HCT116 (cell line): ENCODE data around the gene MRLN. TPM values are rescaled to one million over a fixed set of nuclear protein-coding genes. Genes with fewer than 3 reads are reported as not detected.

Experiments
- ATAC-seq: fragments of 200-7000 bp; cut with Tn5 transposase; 2 replicates; pipeline ENCODE4 v1.9.1; 2020; ENCODE audit warnings: mild to moderate bottlenecking, moderate library complexity
- BruUV-seq: library from RNA; stranded (reverse); fragments of 400-500 nt; replicated peaks from 2 replicates; lab custom pipeline; 2021; lab: Mats Ljungman, UMichigan
- CTCF ChIA-PET: fragments of 300-600 bp; sonication (Branson Sonifier 250); formaldehyde crosslinking; loops from one replicate; lab custom pipeline; 2021; ENCODE audit warnings: antibody characterized with exemption; lab: Charles Lee
- POLR2A ChIA-PET: fragments of 300-600, 350-600 bp; sonication (Branson Sonifier 250); formaldehyde crosslinking; loops from one replicate; lab custom pipeline; 2021; ENCODE audit warnings: antibody characterized with exemption; lab: Charles Lee
- RAD21 ChIA-PET, 2 experiments: fragments of 300-600 bp; sonication (Branson Sonifier 250); formaldehyde crosslinking; loops; one replicate each; lab custom pipeline; 2023; ENCODE audit warnings: low total read pairs in 2 of 2; ENCODE audit not compliant: uncharacterized antibody in 2 of 2, unreplicated experiment in 2 of 2, low non-redundant PET in 1 of 2; lab: Charles Lee
- DNase-seq: peaks from one replicate; pipeline ENCODE4 v3.0.0-alpha.2; 2010; ENCODE audit warnings: low read depth, low spot score
- H2AFZ ChIP-seq: fragments of 200-600 bp; shearing (Covaris generic), sonication (generic); 2 replicates; pipeline ENCODE4 v1.6.1; 2017; ENCODE audit warnings: low read depth, mixed run types, mixed read lengths, antibody characterized with exemption, low read length; ENCODE audit not compliant: poor library complexity, severe bottlenecking
- H3K27ac ChIP-seq: 2 replicates; pipeline ENCODE4 v1.5.1; 2012; ENCODE audit warnings: low read depth, low read length
- H3K27me3 ChIP-seq: fragments of 200-600 bp; sonication (generic); 2 replicates; pipeline ENCODE4 v1.6.1; 2016; ENCODE audit warnings: mixed run types, low read length, mixed read lengths; ENCODE audit not compliant: insufficient read depth
- H3K36me3 ChIP-seq, 2 experiments: fragments of 200-500 bp in 1 of 2; fragments of 200-600 bp in 1 of 2; sonication (Bioruptor generic) in 1 of 2; sonication (generic) in 1 of 2; 2 replicates each; pipeline versions ENCODE4 v1.5.1 to v1.6.1; 2014 to 2016; ENCODE audit warnings: low read length in 2 of 2, inconsistent platforms in 1 of 2, mixed read lengths in 1 of 2, mixed run types in 1 of 2; ENCODE audit not compliant: insufficient read depth in 2 of 2, control insufficient read depth in 1 of 2
- H3K4me1 ChIP-seq, 2 experiments: fragments of 200-600 bp in 1 of 2; sonication (generic) in 1 of 2; 2 replicates each; pipeline versions ENCODE4 v1.5.1 to v1.6.1; 2012 to 2017; ENCODE audit warnings: low read length in 2 of 2, inconsistent platforms in 1 of 2, mild to moderate bottlenecking in 1 of 2, mixed read lengths in 1 of 2, mixed run types in 1 of 2, moderate library complexity in 1 of 2; ENCODE audit not compliant: insufficient read depth in 2 of 2, control insufficient read depth in 1 of 2
- H3K4me2 ChIP-seq: fragments of 200-600 bp; sonication (generic); 2 replicates; pipeline ENCODE4 v1.6.1; 2017; ENCODE audit warnings: mixed run types, low read length, mixed read lengths
- H3K4me3 ChIP-seq, 2 experiments: fragments of 200-600 bp in 1 of 2; sonication (generic) in 1 of 2; replicated peaks in 1 of 2; 2 replicates each; pipeline ENCODE4 v1.5.1; 2011 to 2016; ENCODE audit warnings: low read length in 2 of 2, control low read depth in 1 of 2, low read depth in 1 of 2, mild to moderate bottlenecking in 1 of 2, mixed read lengths in 1 of 2, mixed run types in 1 of 2
- H3K79me2 ChIP-seq: fragments of 200-600 bp; sonication (generic); 2 replicates; pipeline ENCODE4 v1.6.1; 2017; ENCODE audit warnings: mild to moderate bottlenecking, mixed run types, low read length, moderate library complexity, mixed read lengths; ENCODE audit not compliant: insufficient read depth
- H3K9ac ChIP-seq: fragments of 200-600 bp; sonication (generic); 2 replicates; pipeline ENCODE4 v1.6.1; 2016; ENCODE audit warnings: low read length, mixed read lengths
- H3K9me2 ChIP-seq: fragments of 200-600 bp; sonication (generic), shearing (Covaris generic); 2 replicates; pipeline ENCODE4 v1.6.1; 2017; ENCODE audit warnings: mixed run types, mild to moderate bottlenecking, moderate library complexity; ENCODE audit not compliant: insufficient read depth
- H3K9me3 ChIP-seq, 2 experiments: fragments of 200-500 bp in 1 of 2; fragments of 200-600 bp in 1 of 2; sonication (Bioruptor generic) in 1 of 2; sonication (generic) in 1 of 2; 2 replicates each; pipeline ENCODE4 v1.6.1; 2014 to 2017; ENCODE audit warnings: low read length in 2 of 2, mixed read lengths in 2 of 2, inconsistent platforms in 1 of 2, low read depth in 1 of 2, mild to moderate bottlenecking in 1 of 2, mixed run types in 1 of 2, moderate library complexity in 1 of 2; ENCODE audit not compliant: control insufficient read depth in 1 of 2, insufficient read depth in 1 of 2
- H4K20me1 ChIP-seq: fragments of 200-600 bp; sonication (generic), shearing (Covaris generic); 2 replicates; pipeline ENCODE4 v1.6.1; 2017; ENCODE audit warnings: mixed run types, mild to moderate bottlenecking, moderate library complexity; ENCODE audit not compliant: insufficient read depth
- ATF3 ChIP-seq: IDR thresholded peaks from 2 replicates; pipeline ENCODE4 v1.6.1; 2012
- CBX3 ChIP-seq: IDR thresholded peaks from 2 replicates; pipeline ENCODE4 v1.6.1; 2012; ENCODE audit warnings: low read depth
- CEBPB ChIP-seq: IDR thresholded peaks from 2 replicates; pipeline ENCODE4 v1.6.1; 2012; ENCODE audit warnings: low read depth
- CTCF ChIP-seq, 3 experiments: fragments of 200-600 bp in 1 of 3; sonication (generic) in 1 of 3; IDR thresholded peaks in 2 of 3; conservative IDR thresholded peaks in 1 of 3; 2 replicates each; pipeline ENCODE4 v1.5.1; 2012 to 2017; ENCODE audit warnings: low read depth in 2 of 3, low read length in 2 of 3, antibody characterized with exemption in 1 of 3, borderline replicate concordance in 1 of 3, control low read depth in 1 of 3, mild to moderate bottlenecking in 1 of 3, mixed read lengths in 1 of 3, mixed run types in 1 of 3, moderate library complexity in 1 of 3; ENCODE audit not compliant: insufficient read depth in 1 of 3
- EGR1 ChIP-seq: IDR thresholded peaks from 2 replicates; pipeline ENCODE4 v1.6.1; 2012; ENCODE audit warnings: low read depth
- ELF1 ChIP-seq: IDR thresholded peaks from 2 replicates; pipeline ENCODE4 v1.6.1; 2012; ENCODE audit warnings: low read depth, borderline replicate concordance
- EZH2 ChIP-seq: fragments of 200-600 bp; sonication (generic); IDR thresholded peaks from 2 replicates; pipeline ENCODE4 v1.6.1; 2017; ENCODE audit warnings: antibody characterized with exemption, mixed run types
- EZH2phosphoT487 ChIP-seq: fragments of 200-600 bp; IDR thresholded peaks from 2 replicates; pipeline ENCODE4 v1.6.1; 2018; ENCODE audit warnings: antibody characterized with exemption, borderline replicate concordance
- JUND ChIP-seq: IDR thresholded peaks from 2 replicates; pipeline ENCODE4 v1.6.1; 2012
- POLR2A ChIP-seq: IDR thresholded peaks from 2 replicates; pipeline ENCODE4 v1.7.0; 2011; ENCODE audit warnings: borderline replicate concordance; ENCODE audit not compliant: insufficient read depth, insufficient read length; ENCODE audit errors: extremely low read depth
- POLR2AphosphoS5 ChIP-seq: IDR thresholded peaks from 2 replicates; pipeline ENCODE4 v1.6.1; 2011; ENCODE audit warnings: mild to moderate bottlenecking, low read depth, low read length, moderate library complexity
- RAD21 ChIP-seq: IDR thresholded peaks from 2 replicates; pipeline ENCODE4 v1.6.1; 2012; ENCODE audit warnings: low read depth, mild to moderate bottlenecking
- REST ChIP-seq: IDR thresholded peaks from 2 replicates; pipeline ENCODE4 v1.6.1; 2012; ENCODE audit warnings: low read depth
- SRF ChIP-seq: IDR thresholded peaks from 2 replicates; pipeline ENCODE4 v1.6.1; 2012; ENCODE audit warnings: low read depth
- TCF7L2 ChIP-seq: IDR thresholded peaks from 2 replicates; pipeline ENCODE4 v1.7.0; 2011; ENCODE audit warnings: borderline replicate concordance, inconsistent platforms; ENCODE audit not compliant: insufficient read depth, insufficient read length; ENCODE audit errors: extremely low read depth
- YY1 ChIP-seq: IDR thresholded peaks from 2 replicates; pipeline ENCODE4 v1.6.1; 2011; ENCODE audit warnings: low read length, low read depth, moderate library complexity, mild to moderate bottlenecking; ENCODE audit not compliant: insufficient replicate concordance; ENCODE audit errors: extremely low read depth
- ZBTB33 ChIP-seq: IDR thresholded peaks from 2 replicates; pipeline ENCODE4 v1.6.1; 2011; ENCODE audit warnings: mild to moderate bottlenecking, low read length, moderate library complexity; ENCODE audit not compliant: insufficient replicate concordance; ENCODE audit errors: extremely low read depth
- ZFX ChIP-seq: fragments of 450-650 bp; IDR thresholded peaks from 2 replicates; pipeline ENCODE4 v1.6.1; 2017
- ZNF274 ChIP-seq: fragments of 200-500 bp; sonication (Bioruptor generic); IDR thresholded peaks from 2 replicates; pipeline ENCODE4 v1.6.1; 2014; ENCODE audit warnings: mild to moderate bottlenecking, low read depth, low read length, inconsistent platforms
- intact Hi-C: fragments of 100-400 bp; cut with micrococcal nuclease; formaldehyde crosslinking; loops from 2 replicates; pipeline ENCODE4 v1.10.0; 2022
- total RNA-seq: library from RNA; stranded (reverse); gene quantifications from one replicate; pipeline ENCODE4 v1.2.1, GENCODE V29; 2021; ENCODE audit not compliant: unreplicated experiment

MRLN gene
- total RNA-seq, 1 experiment from 2014 or later, result not detected

GRCh38 chr10:59735296-59735695, 18.0 kb downstream of the MRLN start:
- no peak overlapping the region for H2AFZ ChIP-seq
- intact Hi-C loops, result no loop called here
- DNase-seq (no peak), ATAC-seq (no peak)
- no peaks in the 10 kb centered on the region for H3K9me3 ChIP-seq
- H4K20me1 ChIP-seq, result no peaks in the 10 kb centered on the region
- no peaks in the 10 kb centered on the region for H3K4me1 ChIP-seq
- TF ChIP-seq SRF, result no peak
- TF ChIP-seq ATF3, result no peak
- TF ChIP-seq EZH2, result no peak
- TF ChIP-seq TCF7L2, result no peak
- no peak for TF ChIP-seq JUND
- no peak for TF ChIP-seq ZNF274
- no peak for TF ChIP-seq EGR1
- no peak for TF ChIP-seq POLR2A
- no peak for TF ChIP-seq ZFX
- no peak for TF ChIP-seq CEBPB
- no peak for TF ChIP-seq ZBTB33
- no peak for TF ChIP-seq RAD21
- no peak for TF ChIP-seq YY1
- no peak for TF ChIP-seq ELF1
- TF ChIP-seq CBX3, result no peak
- no peak for TF ChIP-seq EZH2phosphoT487
- TF ChIP-seq CTCF (IDR thresholded peaks at IDR 0.05 in 2 of 3, conservative IDR thresholded peaks at IDR 0.05 in 1 of 3; ENCODE audit: borderline replicate concordance in 1 of 3, insufficient read depth in 1 of 3, low read depth in 2 of 3, low read length in 2 of 3), result no peak
- TF ChIP-seq POLR2AphosphoS5, result no peak
- no peak for TF ChIP-seq REST
- ChIA-PET RAD21 (no interaction called here), POLR2A (no interaction called here), CTCF (no interaction called here)
- no peaks in the 10 kb centered on the region for H3K27me3 ChIP-seq
- no peaks in the 10 kb centered on the region for H3K9me2 ChIP-seq
- no peaks in the 10 kb centered on the region for H3K79me2 ChIP-seq
- no TSS peak for BruUV-seq
- no peak overlapping the region for H3K4me2 ChIP-seq
- no peaks in the 10 kb centered on the region for H3K36me3 ChIP-seq
- no peak overlapping the region for H3K9ac ChIP-seq
- no peak overlapping the region for H3K4me3 ChIP-seq
- no peak overlapping the region for H3K27ac ChIP-seq
